Activated T-helper 9 cell treated with anti-CD3 and anti-CD28 coated beads, Interleukin-2, amount 50 U/mL, for 16 hours (primary cell): Measurements from ENCODE around the gene ZNF14.
"Not testable (repeated sequence)": the region's sequence is repeated elsewhere in the genome, so short reads cannot be mapped to it uniquely, and the experiment has no call there.

Experiments used
- DNase-seq: peaks from one replicate; pipeline ENCODE4 v3.0.0-alpha.2; 2020; ENCODE audit warnings: low read depth

Gene ZNF14

DNA sequence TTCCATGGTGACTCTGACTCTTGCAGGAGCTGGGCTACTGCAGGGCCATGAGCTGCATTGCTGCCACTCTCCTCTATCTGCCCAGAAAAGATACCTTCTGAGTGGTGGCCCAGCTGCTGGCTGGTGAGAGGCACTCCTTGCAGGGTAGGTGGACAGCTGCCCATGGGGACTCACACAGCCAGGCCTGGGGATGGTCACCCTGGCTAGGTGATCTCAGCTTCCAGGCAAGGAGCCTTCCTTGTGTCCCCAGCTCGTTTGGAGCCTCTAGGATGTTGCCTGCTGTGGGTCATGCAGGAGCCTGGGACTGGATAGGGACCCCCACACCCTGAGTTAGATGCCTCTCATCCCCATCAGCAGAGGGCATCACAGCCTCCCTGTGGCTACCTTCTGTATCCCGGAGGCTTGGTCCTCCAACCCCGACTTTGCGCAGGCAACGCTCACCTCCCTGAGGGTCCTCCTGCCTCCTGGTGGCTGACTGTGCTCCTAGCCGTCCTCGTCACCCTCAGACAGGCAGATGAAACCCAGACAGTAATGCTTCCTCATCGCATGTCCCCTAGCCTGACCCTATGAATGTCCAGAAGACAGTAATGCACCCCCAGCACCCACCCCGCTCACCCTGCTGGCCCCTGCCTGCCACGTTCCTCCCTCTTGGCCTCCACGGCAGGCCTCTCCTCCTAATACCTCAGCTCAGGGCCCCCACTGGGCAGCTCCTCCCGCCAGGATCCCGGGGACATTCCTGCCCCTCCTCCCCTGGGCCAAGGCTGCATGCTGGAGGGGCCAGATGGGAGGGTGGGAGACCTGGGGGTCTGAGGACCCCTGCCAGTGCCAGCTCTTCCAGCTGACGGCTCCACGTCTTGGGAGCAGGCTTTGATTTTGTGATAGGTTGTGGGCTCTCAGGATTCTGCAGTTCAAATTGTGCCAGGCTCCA, 13.6 kb upstream of the ZNF14 start:
- DNase-seq: no peak

DNA sequence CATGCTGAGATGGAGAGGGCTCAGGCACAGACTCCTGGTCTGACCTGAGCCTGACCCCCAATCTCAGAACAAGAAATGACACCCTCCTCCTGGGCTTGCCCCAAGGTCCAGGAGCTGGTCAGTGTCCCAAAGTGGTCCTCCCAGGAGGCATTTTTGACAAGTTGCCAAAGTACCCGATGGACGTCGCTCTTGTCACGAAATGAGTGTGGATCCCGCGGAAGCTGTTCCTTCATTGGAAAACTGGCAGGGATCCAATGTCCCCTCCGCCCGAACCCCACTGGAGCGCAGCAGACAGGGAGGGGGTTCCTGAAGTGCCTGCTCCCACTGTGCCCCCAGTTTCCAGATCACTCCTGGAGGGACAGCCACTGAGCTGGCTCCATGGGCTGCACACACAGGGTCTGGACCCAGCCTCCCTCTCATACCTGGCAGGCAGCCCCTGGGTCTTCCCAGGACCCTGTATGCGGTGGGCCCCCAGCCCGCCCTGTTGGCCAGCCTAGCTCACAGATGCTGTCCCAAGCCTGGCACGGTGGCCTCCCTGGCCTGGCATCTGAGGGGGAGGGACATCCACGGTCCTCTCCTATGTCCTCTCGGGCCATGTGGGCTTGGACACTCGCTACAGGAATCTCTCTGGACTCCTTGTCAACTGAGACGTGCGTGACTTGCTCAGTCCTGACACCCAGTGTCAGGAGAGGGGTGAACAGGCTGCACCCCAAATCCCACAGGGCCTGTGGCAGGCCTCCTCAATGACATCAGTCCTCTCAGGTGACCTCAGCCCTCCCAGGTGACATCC, 12.8 kb upstream of the ZNF14 start:
- no peak for DNase-seq

DNA sequence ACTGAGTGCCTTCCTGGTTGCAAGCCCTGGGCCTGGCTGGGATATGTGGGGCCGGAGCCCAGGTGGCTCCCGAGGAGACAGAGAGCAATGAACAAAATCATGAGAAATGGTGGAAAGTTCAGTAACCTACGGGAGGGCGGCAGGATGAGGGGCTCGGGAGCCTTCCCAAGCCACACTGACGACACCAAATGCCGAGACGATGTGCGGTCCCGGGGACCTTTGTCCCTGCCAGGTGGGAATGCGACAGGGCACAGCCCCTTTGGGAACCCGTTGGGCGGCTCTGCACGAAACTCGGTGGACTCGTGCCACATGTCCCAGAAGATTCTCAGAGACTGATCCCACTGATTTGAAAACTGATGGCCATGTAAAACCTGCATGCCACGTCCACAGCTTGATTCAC, 11.7 kb upstream of the ZNF14 start:
- DNase-seq: no peak

DNA sequence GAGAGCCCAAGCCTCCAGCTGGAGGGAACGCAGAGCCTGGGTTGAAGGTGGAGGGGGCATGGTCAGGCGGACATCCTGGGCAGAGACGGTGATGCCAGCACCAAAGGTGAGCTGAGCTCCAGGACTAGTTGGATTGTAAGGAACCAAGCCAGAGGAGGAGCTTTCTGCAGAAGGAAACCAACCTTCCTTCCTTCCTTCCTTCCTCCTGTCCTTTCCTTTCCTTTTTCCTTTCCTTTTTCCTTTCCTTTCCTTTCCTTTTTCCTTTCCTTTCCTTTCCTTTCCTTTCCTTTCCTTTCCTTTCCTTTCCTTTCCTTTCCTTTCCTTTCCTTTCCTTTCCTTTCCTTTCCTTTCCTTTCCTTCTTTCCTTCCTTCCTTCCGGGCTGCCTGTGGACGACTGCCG, 11.0 kb upstream of the ZNF14 start:
- DNase-seq: not testable (repeated sequence)

DNA sequence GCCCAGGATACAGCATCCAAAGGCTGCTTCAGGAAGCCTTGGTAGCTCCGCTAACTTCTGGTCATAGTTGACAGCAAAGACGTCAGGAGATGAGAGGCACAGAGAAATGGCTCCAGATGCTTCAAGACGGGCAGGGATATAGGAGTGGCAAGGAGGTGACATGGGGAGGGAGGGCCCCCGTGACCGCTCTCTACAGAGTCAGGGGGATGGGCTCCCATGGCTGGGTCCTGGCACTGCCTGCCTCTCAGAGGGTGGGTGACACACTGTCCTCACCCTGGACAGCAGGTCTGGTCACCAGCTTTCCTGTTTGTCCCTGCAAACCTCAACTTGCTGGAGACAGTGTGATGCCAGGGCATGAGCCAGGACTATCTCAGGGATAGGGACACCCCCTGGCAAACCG, 10.3 kb upstream of the ZNF14 start:
- DNase-seq: no peak

DNA sequence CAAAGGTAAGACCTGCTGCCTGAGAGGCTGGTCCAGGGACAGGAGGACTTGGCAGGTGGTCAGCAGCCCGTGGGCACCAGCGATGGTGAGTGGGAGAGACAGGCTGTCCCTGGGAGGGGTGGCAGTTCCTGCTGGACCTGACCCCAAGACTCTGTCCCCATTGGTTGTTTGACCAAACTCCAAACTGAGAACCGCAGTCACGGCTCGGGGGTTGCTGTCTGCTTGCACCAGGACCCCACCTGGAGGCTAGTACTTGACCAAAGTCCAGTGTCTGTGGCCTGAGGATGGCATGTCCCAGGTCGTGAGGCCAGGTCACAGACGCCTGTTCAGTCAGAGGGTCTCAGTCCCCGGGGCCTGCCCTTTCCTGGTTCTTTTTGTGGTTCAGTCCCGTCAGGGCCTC, 9.9 kb upstream of the ZNF14 start:
- DNase-seq: no peak

DNA sequence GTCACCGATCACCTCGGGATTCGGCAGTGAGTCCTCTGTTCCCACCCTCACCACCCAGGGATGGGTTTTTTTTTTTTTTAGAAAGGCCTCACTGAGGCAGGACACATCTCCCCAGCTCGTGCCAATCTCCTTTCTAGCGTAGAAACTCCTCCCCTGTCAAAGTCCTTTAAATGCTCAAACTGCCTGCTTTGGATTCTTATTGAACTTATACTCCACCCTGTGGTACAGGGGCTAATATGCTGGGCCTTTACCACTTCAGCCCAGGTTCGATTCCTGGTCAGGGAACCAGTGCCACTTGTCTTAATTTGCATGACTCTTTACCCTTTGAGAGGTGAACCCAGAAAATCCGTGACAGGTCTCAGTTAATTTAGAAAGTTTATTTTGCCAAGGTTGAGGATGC, 8.3 kb upstream of the ZNF14 start:
- no peak for DNase-seq

DNA sequence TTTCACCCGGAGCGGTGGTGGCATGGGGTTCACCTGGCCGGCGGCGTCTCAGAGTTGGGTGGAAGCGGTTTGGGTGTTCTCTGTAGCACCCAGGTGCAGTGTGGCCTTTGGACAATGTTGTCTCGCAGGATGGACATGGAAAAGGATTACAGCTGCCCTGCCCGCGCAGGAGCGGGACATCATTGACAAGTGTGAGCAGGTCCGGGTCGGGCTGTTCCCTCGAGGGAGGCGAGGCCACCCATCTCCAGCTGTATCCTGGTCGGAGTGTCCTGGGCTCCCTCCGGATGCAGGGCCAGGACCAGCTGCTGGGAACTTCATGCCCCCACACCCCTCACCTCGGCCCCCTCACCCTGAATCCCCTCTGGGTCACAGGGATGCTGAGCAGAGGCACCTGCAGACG, 7.8 kb upstream of the ZNF14 start:
- DNase-seq: no peak

DNA sequence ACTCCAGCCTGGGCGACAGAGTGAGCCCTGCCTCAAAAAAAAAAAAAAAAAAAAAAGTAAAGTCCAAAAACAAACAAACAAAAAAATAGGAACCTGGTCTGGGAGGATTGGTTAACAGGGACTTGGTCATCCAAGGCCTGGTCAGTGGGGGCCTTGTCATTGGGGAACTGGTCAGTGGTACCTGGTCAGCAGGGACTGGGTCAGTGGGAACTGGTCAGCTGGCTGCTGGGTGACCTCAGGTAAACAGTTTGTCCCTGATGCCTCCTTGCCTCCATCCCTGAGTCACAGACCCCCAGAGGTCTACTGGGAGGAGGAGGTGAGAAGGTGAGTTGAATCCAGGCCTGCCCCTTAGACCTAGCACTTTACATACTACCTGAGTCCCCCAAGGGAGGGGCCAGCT, 5.7 kb upstream of the ZNF14 start:
- DNase-seq: no peak

DNA sequence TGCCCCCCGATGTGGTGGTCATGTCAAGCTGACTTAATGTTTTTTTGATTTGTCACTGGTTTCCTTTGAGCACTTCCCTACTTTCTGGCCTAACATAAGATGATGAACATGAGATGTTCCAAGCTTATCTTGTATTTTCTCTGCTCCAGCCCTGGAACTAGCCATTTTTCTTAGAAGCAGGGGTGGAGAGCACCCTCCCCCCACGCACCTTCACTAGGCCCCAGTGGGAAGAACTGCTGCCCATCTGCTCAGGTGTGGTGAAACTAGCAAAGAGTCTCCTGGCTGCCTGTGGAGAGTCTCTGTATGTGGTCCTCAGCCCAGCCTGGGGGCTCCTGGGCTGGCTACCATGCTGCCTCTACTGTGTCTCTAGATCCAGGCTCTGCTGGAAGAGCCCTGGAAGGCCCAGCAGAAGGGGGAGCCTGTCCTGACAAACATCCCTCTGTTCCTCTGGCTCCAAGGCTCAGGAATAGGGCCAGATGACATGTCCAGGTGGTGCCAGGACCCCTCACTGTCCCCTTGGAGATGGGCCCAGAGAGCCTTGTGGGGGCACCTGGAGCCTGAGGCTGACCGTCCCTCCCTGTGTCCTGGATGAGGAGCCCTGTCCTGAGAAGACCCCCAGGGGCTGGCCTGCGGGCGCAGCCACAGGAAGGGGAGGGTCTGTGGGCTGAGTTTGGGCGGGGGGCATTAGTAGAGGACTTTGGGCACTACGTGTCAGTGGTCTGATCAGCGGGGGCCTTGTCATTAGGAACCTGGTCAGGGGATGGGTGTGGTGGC, 4.8 kb upstream of the ZNF14 start:
- DNase-seq: no peak

DNA sequence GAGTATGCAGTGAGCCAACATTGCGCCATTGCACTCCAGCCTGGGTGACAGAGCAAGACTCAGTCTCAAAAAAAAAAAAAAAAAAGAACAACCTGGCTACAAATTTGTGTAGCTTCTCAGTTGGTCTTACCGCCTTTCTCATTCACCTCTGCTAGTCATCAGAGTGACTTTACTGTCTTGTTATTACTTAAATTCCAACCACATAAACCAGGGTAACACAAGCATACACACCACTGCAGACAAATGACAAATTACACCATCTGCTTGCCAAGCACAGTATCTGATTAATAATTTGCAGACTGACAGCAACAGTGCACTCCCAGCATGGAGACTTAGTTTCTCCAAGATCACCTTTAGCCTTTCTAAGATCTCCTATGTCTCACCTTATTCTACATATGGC, 11.0 kb downstream of the ZNF14 start:
- no peak for DNase-seq

DNA sequence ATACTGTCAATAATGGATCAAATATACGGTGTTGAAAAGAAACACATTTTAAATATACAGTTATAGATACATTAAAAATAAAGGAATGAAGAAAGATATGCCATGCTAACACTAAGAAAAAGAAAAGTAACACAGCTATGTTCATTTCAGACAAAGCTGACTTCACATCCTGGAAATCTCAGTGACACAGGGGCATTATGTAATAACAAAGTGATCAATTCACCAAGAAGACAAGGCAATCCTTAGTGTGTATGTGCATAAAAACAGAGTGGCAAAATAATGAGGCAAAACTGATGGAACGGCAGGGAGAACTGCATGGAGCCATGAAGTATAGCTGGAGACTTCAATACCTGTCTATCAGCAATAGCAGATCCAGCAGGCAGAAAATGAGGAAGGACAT, 13.1 kb downstream of the ZNF14 start:
- DNase-seq: no peak

DNA sequence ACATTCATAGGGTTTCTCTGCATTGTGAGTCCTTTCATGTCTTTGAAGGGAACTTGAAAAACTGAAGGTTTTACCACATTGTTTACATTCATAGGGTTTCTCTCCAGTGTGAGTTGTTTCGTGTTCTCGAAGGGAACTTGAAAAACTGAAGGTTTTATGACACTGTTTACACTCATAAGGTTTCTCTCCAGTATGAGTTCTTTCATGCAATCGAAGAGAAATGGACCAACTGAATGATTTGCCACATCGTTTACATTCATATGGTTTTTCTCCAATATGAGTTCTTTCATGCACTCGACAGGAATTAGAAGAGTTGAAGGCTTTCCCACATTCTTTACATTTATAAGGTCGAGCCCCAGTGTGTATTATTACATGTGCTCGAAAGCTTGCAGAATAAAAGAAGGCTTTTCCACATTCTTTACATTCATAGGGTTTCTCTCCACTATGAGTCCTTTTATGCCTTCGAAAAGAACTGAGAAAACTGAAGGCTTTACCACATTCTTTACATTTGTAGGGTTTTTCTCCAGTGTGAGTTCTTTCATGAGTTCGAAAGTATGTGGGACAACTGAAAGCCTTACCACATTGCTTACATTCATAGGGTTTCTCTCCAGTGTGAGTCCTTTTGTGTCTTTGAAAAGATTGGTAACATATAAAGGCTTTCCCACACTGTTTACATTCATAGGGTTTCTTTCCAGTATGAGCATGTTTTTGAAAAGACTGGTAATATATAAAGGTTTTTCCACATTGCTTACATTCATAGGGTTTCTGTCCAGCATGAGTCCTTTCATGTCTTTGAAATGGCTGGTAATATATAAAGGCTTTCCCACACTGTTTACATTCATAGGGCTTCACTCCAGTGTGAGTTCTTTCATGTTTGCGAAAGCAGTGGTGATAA, 20.7 kb downstream of the ZNF14 start:
- DNase-seq: no peak

DNA sequence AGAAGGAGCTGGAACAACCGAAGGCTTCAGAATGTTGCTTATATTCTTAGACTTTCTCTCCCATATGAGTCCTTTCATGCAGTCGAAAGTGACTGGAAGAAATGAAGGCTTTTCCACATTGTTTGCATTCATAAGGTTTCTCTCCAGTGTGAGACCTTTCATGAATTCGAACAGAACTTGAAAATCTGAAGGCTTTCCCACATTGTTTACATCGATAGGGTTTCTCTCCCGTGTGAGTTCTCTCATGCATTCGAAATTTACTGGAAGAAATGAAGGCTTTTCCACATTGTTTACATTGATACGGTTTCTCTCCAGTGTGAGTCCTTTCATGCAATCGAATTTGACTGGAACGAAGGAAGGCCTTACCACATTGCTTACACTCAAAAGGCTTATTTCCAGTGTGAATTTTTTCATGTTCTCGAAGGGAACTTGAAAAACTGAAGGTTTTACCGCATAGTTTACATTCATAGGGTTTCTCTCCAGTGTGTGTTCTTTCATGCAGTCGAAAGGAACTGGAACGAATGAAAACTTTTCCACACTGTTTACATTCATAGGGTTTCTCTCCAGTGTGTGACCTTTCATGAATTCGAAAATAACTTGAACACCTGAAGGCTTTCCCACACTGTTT, 21.5 kb downstream of the ZNF14 start:
- DNase-seq: no peak

DNA sequence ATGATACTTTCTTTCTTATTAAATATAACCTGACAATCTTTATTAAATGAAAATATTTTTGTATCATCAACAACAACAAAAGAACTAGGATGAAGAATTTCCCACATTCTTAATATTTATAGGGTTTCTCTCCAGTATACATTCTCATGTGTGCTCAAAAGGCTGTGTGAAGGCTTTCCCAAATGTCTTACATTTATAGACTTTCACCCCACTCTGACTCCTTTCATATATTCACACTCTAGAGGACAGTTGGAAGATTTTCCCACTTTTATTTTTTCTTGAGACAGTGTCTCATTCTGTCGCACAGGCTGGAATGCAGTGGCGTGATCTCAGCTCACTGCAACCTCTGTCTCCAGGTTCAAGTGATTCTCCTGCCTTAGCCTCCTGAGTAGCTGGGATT, 22.4 kb downstream of the ZNF14 start:
- DNase-seq: no peak

DNA sequence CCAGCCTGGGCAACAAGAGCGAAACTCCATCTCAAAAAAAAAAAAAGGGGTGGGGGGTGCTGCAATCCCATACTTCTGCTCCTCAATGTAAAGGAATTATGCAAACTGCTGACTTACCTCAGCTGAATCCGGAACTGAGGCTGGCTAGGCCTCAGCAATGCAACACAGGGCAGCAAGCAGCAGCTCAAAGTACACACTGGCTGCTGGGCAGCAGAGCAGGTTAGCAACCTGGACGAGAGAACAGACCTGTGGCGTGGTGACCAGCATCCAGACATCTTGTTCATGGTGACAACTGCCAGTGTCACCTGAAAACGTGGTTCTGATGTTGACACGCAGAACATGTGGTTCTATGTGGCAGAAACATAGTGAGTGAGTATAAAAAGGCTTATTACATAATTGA, 28.1 kb downstream of the ZNF14 start:
- DNase-seq: no peak

DNA sequence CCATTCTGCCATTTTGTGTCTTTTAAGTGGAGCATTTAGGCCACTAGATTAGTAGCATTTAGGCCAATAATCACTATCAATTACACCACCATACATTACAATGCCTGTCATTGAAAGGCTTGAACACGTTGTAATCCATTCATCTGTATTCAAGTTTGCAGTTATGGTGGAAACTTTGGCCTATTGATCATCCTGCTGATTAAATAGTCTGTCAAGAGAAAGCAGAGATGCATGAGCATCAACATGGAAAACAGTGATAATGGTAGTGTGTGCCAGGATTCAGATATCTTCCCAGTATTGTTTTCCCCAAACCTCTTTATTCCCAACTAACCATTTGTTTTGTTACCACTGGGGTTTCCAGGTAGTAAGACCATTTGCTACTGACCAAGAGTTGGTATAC, 32.4 kb downstream of the ZNF14 start:
- DNase-seq: not testable (repeated sequence)

DNA sequence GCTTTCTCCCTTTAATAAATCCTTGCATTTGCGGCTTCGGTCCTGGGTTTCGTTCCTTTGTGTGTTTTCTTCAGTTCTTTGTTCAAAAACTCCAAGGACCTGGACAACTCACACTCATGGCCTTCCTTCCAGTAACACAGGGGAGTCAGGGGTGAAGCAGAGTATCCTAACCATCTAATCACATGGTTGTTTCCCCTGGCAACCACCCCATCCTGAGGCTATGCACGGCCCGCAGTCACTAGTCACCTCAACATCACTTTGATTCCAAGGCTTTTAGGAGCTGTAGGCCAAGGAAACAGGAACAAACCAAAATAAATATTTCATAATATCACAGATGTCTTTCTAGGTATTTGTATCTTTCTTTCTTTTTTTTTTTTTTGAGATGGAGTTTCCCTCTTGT, 35.3 kb downstream of the ZNF14 start:
- DNase-seq: no peak

DNA sequence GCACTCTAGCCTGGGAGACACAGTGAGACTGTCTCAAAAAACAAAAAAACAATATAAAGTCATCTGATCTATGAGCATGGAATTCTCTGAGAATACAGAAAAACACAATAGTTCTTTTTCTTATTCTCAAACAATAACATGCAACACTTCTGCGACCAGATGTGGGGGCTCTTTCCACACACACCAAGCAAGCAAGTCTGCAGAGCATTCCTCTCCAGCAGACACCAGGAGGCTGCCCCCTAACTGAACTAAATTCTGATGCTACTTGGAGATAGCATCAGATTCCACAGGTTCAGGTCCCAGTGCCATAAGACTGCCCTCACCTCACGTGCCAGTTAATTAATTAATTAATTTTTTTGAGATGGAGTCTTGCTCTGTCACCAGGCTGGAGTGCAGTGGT, 36.5 kb downstream of the ZNF14 start:
- no peak for DNase-seq

DNA sequence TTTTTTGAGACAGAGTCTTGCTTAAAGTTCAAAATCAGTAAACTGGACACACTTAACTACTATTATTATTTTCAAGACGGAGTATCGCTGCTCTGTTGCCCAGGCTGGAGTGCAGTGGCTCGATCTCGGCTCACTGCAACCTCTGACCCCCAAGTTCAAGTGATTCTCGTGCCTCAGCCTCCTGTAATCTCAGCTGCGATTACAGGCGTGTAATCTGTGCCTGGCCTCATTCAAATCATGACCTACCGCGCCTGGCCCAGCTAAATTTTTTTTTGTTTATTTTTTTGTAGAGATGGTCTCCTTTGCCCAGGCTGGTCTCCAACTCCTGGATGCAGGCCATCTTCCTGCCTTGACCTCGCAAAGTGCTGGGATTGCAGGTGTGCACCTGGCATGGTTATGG, 41.2 kb downstream of the ZNF14 start:
- no peak for DNase-seq

DNA sequence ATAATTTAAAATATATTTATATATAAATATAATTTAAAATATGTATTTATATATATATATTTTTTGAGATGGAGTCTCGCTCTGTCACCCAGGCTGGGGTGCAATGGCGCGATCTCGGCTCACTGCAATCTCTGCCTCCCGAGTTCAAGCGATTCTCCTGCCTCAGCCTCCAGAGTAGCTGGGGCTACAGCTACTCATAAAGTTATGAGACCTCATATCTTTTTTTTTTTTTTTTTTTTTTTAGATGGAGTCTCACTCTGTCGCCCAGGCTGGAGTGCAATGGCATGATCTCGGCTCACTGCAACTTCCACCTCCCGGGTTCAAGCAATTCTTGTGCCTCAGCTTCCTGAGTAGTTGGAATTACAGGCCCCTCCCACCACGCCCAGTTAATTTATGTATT, 43.9 kb downstream of the ZNF14 start:
- not testable (repeated sequence) for DNase-seq
